OCI-LY3 (cell line): ENCODE measurements around the gene PPP1R14B.

Experiments
- H2AFZ ChIP-seq: fragments of 200-600, 300-600 bp; shearing (Covaris generic); 2 replicates; pipeline ENCODE4 v1.6.0; 2014; ENCODE audit warnings: antibody characterized with exemption, low read depth, low read length
- H3K27ac ChIP-seq: fragments of 200-600, 300-600 bp; sonication (generic); 2 replicates; pipeline ENCODE4 v1.5.1; 2014; ENCODE audit warnings: mild to moderate bottlenecking, low read length, moderate library complexity, mixed read lengths
- H3K27me3 ChIP-seq: fragments of 200-600, 300-600 bp; sonication (generic); 2 replicates; pipeline ENCODE4 v1.6.1; 2014; ENCODE audit warnings: low read depth, low read length, mixed read lengths
- H3K36me3 ChIP-seq: fragments of 200-600, 300-600 bp; sonication (generic); replicated peaks from 2 replicates; pipeline ENCODE3; 2014; ENCODE audit warnings: low read depth, low read length, mixed read lengths
- H3K4me1 ChIP-seq: fragments of 300-600, 200-600 bp; sonication (generic); 2 replicates; pipeline ENCODE4 v1.6.1; 2014; ENCODE audit warnings: low read length, mixed read lengths
- H3K4me2 ChIP-seq: fragments of 200-600, 300-600 bp; sonication (generic); 2 replicates; pipeline ENCODE4 v1.6.1; 2014; ENCODE audit warnings: low read length, mixed read lengths
- H3K4me3 ChIP-seq: fragments of 300-600, 200-600 bp; sonication (generic); 2 replicates; pipeline ENCODE4 v1.5.1; 2014; ENCODE audit warnings: antibody characterized with exemption, mild to moderate bottlenecking, low read length, moderate library complexity
- H3K79me2 ChIP-seq: fragments of 300-600, 200-600 bp; shearing (Covaris generic); 2 replicates; pipeline ENCODE4 v1.6.1; 2014; ENCODE audit warnings: mild to moderate bottlenecking, low read length, mixed read lengths
- H3K9ac ChIP-seq: fragments of 300-600, 200-600 bp; shearing (Covaris generic); 2 replicates; pipeline ENCODE4 v1.6.0; 2014; ENCODE audit warnings: mild to moderate bottlenecking, low read length, moderate library complexity
- H3K9me3 ChIP-seq: fragments of 200-600, 300-600 bp; shearing (Covaris generic); 2 replicates; pipeline ENCODE4 v1.6.1; 2014; ENCODE audit warnings: low read length, mixed read lengths; ENCODE audit not compliant: insufficient read depth
- H4K20me1 ChIP-seq: fragments of 200-600, 300-600 bp; sonication (generic); 2 replicates; pipeline ENCODE4 v1.6.1; 2016; ENCODE audit warnings: low read length, mixed read lengths; ENCODE audit not compliant: insufficient read depth
- EZH2phosphoT487 ChIP-seq: fragments of 200-600 bp; shearing (Covaris generic); IDR thresholded peaks from 2 replicates; pipeline ENCODE4 v1.6.1; 2018; ENCODE audit warnings: antibody characterized with exemption, mixed run types, low read depth
- TF ChIP-seq, protein P1 (sequence below): fragments of 200-600, 300-600 bp; sonication (generic); IDR thresholded peaks from 2 replicates; pipeline ENCODE4 v1.5.1; 2014; ENCODE audit warnings: antibody characterized with exemption, low read length, low read depth

PPP1R14B gene

DNA sequence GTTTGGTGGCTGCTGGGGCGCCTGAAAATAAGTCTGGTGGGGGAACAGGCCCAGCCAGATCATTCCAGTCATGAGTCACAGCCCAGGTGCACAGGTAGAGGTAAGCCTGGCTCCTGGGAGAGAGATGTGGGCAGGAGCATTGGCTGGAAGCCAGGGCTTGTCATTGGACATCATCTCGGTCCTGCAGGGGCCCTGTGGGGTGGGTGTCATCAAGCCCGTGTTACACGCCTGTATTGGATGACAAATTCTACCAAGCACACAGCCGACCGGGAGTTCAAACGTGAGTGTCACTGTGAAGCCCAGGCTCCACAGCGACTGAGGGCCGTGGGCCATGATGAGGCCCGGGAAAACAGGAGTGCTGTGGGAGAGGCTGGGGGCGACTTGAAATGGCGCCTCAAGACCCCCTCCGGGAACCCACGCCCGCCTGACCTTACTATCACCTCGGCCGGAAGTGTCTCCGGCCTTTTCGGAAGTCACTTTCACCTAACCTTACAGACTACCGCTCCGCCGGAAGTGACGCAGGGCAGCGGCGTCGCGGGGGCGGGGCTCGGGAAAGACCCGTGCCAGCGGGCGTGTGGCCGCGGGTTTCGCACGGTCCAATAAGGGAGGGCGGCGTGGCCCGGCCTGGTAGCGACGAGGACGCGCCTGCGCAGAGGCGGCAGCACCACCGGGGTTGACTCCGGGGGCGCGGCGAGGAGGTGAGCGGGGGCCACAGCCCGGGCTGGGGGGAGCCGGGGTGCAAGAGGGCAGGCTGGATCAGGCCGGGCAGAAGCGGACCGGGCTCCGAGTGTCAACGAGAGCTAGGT, 6.1 kb downstream of the PPP1R14B start, which contains the start of gene FKBP2:
TSS of gene FKBP2 (plus strand) at position 661 of the 806 bp plus-strand sequence. CDS start 1,293 bp downstream, outside the sequence.
- no peak for TF ChIP-seq EZH2phosphoT487
- TF ChIP-seq, protein P1, sequence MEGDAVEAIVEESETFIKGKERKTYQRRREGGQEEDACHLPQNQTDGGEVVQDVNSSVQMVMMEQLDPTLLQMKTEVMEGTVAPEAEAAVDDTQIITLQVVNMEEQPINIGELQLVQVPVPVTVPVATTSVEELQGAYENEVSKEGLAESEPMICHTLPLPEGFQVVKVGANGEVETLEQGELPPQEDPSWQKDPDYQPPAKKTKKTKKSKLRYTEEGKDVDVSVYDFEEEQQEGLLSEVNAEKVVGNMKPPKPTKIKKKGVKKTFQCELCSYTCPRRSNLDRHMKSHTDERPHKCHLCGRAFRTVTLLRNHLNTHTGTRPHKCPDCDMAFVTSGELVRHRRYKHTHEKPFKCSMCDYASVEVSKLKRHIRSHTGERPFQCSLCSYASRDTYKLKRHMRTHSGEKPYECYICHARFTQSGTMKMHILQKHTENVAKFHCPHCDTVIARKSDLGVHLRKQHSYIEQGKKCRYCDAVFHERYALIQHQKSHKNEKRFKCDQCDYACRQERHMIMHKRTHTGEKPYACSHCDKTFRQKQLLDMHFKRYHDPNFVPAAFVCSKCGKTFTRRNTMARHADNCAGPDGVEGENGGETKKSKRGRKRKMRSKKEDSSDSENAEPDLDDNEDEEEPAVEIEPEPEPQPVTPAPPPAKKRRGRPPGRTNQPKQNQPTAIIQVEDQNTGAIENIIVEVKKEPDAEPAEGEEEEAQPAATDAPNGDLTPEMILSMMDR = no peak
- Histone ChIP-seq H3K36me3 (peaks cover 47% of the 10 kb centered on the region), H4K20me1 (peaks cover 6% of the 10 kb centered on the region; the same call in 1 of the 2 replicates), H2AFZ (0 out of 2 replicates have a peak within 1 kb of the TSS, but pooled peaks have one; percentile 35), H3K9ac (peak within 1 kb of the TSS; percentile 94), H3K4me2 (peak within 1 kb of the TSS; percentile 99), H3K9me3 (no peaks in the 10 kb centered on the region), H3K79me2 (peaks cover 50% of the 10 kb centered on the region), H3K27ac (peak within 1 kb of the TSS; percentile 89), H3K4me1 (peaks cover 61% of the 10 kb centered on the region), H3K27me3 (no peaks in the 10 kb centered on the region), H3K4me3 (peak within 1 kb of the TSS; percentile 94)

- Histone ChIP-seq H3K9ac (peak overlapping the region; percentile 94), H3K79me2 (peaks cover 49% of the 10 kb centered on the region), H3K4me1 (peaks cover 61% of the 10 kb centered on the region), H3K36me3 (peaks cover 50% of the 10 kb centered on the region), H3K4me2 (peak overlapping the region; percentile 99), H3K27me3 (no peaks in the 10 kb centered on the region), H2AFZ (no peak overlapping the region), H3K9me3 (no peaks in the 10 kb centered on the region), H3K27ac (peak overlapping the region; percentile 89), H4K20me1 (peaks cover 12% of the 10 kb centered on the region; the same call in 1 of the 2 replicates), H3K4me3 (peak overlapping the region; percentile 94)
- TF ChIP-seq EZH2phosphoT487 = no peak
- TF ChIP-seq, protein P1 = no peak
These were observed 6.9 kb downstream of the PPP1R14B start for GRCh38 chr11:64239662-64240434.

GRCh38 chr11:64238999-64239398, 7.7 kb downstream of the PPP1R14B start:
- H3K27me3 ChIP-seq = no peaks in the 10 kb centered on the region
- H3K4me1 ChIP-seq = peaks cover 62% of the 10 kb centered on the region
- no peak overlapping the region for H2AFZ ChIP-seq
- peaks cover 42% of the 10 kb centered on the region for H3K79me2 ChIP-seq
- H4K20me1 ChIP-seq = peaks cover 12% of the 10 kb centered on the region; the same call in 1 of the 2 replicates
- H3K36me3 ChIP-seq = peaks cover 47% of the 10 kb centered on the region
- H3K4me3 ChIP-seq = no peak overlapping the region
- no peaks in the 10 kb centered on the region for H3K9me3 ChIP-seq
- H3K4me2 ChIP-seq = peak overlapping the region; percentile 48
- H3K27ac ChIP-seq = peak overlapping the region; percentile 89
- no peak for TF ChIP-seq EZH2phosphoT487
- TF ChIP-seq, protein P1 = no peak
- H3K9ac ChIP-seq = peak overlapping the region; percentile 47; the same call in 1 of the 2 replicates

GRCh38 chr11:64238076-64238475, 8.7 kb downstream of the PPP1R14B start:
- Histone ChIP-seq H3K36me3 (peaks cover 38% of the 10 kb centered on the region), H3K79me2 (peaks cover 33% of the 10 kb centered on the region), H2AFZ (no peak overlapping the region), H3K9me3 (no peaks in the 10 kb centered on the region), H3K4me2 (peak overlapping the region; percentile 48), H3K9ac (peak overlapping the region; percentile 47; the same call in 1 of the 2 replicates), H3K4me3 (no peak overlapping the region; the same call in 1 of the 2 replicates), H3K27ac (peak overlapping the region; percentile 89), H3K27me3 (no peaks in the 10 kb centered on the region), H4K20me1 (peaks cover 9% of the 10 kb centered on the region; the same call in 1 of the 2 replicates), H3K4me1 (peaks cover 62% of the 10 kb centered on the region)
- no peak for TF ChIP-seq EZH2phosphoT487
- TF ChIP-seq, protein P1 = no peak
